ENCODE measurements around the gene GJB3. TPM values are rescaled to one million over a fixed set of nuclear protein-coding genes. Genes with fewer than 3 reads are reported as not detected.

Gene GJB3
- total RNA-seq, 1 experiment from 2014 or later: not detected

DNA sequence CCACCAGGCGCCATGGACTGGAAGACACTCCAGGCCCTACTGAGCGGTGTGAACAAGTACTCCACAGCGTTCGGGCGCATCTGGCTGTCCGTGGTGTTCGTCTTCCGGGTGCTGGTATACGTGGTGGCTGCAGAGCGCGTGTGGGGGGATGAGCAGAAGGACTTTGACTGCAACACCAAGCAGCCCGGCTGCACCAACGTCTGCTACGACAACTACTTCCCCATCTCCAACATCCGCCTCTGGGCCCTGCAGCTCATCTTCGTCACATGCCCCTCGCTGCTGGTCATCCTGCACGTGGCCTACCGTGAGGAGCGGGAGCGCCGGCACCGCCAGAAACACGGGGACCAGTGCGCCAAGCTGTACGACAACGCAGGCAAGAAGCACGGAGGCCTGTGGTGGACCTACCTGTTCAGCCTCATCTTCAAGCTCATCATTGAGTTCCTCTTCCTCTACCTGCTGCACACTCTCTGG, 3.8 kb downstream of the GJB3 start:
- no peak overlapping the region for H3K27ac ChIP-seq
- no peaks in the 10 kb centered on the region for H3K36me3 ChIP-seq
- 0 out of 2 replicates have a peak, but pooled peaks cover 5% of the 10 kb centered on the region for H3K4me1 ChIP-seq (replicated peaks)
- H3K4me3 ChIP-seq: no peak overlapping the region
- H3K27me3 ChIP-seq (replicated peaks): peaks cover 31% of the 10 kb centered on the region
- DNase-seq (ENCODE audit: low read depth in 1 of 2, low spot score in 2 of 2): no peak
- no peaks in the 10 kb centered on the region for H3K9me3 ChIP-seq (replicated peaks)

DNA sequence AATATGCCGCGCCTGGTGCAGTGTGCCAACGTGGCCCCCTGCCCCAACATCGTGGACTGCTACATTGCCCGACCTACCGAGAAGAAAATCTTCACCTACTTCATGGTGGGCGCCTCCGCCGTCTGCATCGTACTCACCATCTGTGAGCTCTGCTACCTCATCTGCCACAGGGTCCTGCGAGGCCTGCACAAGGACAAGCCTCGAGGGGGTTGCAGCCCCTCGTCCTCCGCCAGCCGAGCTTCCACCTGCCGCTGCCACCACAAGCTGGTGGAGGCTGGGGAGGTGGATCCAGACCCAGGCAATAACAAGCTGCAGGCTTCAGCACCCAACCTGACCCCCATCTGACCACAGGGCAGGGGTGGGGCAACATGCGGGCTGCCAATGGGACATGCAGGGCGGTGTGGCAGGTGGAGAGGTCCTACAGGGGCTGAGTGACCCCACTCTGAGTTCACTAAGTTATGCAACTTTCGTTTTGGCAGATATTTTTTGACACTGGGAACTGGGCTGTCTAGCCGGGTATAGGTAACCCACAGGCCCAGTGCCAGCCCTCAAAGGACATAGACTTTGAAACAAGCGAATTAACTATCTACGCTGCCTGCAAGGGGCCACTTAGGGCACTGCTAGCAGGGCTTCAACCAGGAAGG, 4.3 kb downstream of the GJB3 start:
- no peak for DNase-seq (ENCODE audit: low read depth in 1 of 2, low spot score in 2 of 2)
- H3K9me3 ChIP-seq (replicated peaks): no peaks in the 10 kb centered on the region

GRCh38 chr1:34785875-34786470, 5.0 kb downstream of the GJB3 start:
- 0 out of 2 replicates have a peak, but pooled peaks cover 5% of the 10 kb centered on the region for H3K4me1 ChIP-seq (replicated peaks)
- peaks cover 21% of the 10 kb centered on the region for H3K27me3 ChIP-seq (replicated peaks)
- no peaks in the 10 kb centered on the region for H3K36me3 ChIP-seq
- DNase-seq (ENCODE audit: low read depth in 1 of 2, low spot score in 2 of 2): no peak
- no peak overlapping the region for H3K4me3 ChIP-seq
- H3K27ac ChIP-seq: no peak overlapping the region
- H3K9me3 ChIP-seq (replicated peaks): no peaks in the 10 kb centered on the region

More for the DNA sequence above, 4.3 kb downstream of the GJB3 start:
- H3K4me3 ChIP-seq: no peak overlapping the region
- H3K36me3 ChIP-seq: no peaks in the 10 kb centered on the region
- no peak overlapping the region for H3K27ac ChIP-seq
- H3K27me3 ChIP-seq (replicated peaks): peaks cover 27% of the 10 kb centered on the region
- 0 out of 2 replicates have a peak, but pooled peaks cover 5% of the 10 kb centered on the region for H3K4me1 ChIP-seq (replicated peaks)

DNA sequence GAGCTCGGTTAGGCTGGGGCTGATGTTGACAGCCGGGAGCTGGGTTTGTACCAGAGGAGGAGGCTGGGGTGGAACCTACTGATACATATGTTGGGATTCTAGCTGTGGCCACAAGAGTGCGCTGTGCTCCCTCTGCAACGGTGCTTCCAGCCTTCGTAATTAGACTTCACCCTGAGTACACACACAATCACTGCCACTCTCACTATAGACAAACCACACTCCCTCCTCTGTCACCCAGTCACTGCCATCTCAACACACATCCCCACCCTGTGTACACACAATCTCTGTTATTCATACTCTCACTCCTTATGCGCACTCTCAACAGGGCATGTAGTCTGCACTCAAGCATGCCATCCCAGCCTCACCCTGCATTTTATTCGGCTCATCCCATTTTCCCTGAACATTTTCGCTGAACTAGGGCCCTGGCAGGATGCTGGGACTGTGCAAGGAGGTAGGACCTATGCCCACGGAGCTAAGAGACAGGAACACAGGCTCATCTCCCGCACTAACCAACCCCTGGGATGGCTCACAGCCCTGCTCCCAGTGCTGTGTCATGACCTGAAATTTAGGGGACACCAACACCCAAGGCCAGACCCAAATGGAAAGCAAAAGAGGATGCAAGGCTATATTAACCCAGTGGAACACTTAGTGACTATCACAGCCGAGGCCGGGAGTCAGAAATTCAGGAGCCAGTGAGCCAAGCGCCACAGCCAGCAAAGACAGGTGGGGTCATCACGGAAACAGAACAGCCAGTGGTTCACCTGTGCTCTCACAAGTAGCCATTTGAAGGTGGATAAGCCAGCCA, 5.7 kb downstream of the GJB3 start:
- Histone ChIP-seq H3K4me3 (no peak overlapping the region), H3K27me3 (replicated peaks) (peaks cover 17% of the 10 kb centered on the region), H3K9me3 (replicated peaks) (no peaks in the 10 kb centered on the region), H3K4me1 (replicated peaks) (no peaks in the 10 kb centered on the region), H3K36me3 (no peaks in the 10 kb centered on the region), H3K27ac (no peak overlapping the region)
- peak in 1 of 2 experiments; percentile 26 for DNase-seq (ENCODE audit: low read depth in 1 of 2, low spot score in 2 of 2)

GRCh38 chr1:34787461-34788420, 6.7 kb downstream of the GJB3 start:
- no peak for DNase-seq (ENCODE audit: low read depth in 1 of 2, low spot score in 2 of 2)
- Histone ChIP-seq H3K4me1 (replicated peaks) (no peaks in the 10 kb centered on the region), H3K27me3 (replicated peaks) (peaks cover 9% of the 10 kb centered on the region; the same call in 1 of the 2 replicates), H3K4me3 (no peak overlapping the region), H3K9me3 (replicated peaks) (no peaks in the 10 kb centered on the region), H3K27ac (no peak overlapping the region), H3K36me3 (no peaks in the 10 kb centered on the region)

- no peak for DNase-seq (ENCODE audit: low read depth in 1 of 2, low spot score in 2 of 2)
- peaks cover 11% of the 10 kb centered on the region for H3K27me3 ChIP-seq (replicated peaks)
- H3K4me1 ChIP-seq (replicated peaks): no peaks in the 10 kb centered on the region
- no peak overlapping the region for H3K27ac ChIP-seq
- H3K36me3 ChIP-seq: no peaks in the 10 kb centered on the region
- H3K9me3 ChIP-seq (replicated peaks): no peaks in the 10 kb centered on the region
- no peak overlapping the region for H3K4me3 ChIP-seq
Observed at GRCh38 chr1:34790985-34791384, 10.0 kb downstream of the GJB3 start.

- H3K9me3 ChIP-seq (replicated peaks): no peaks in the 10 kb centered on the region
- H3K36me3 ChIP-seq: no peaks in the 10 kb centered on the region
- no peaks in the 10 kb centered on the region for H3K4me1 ChIP-seq (replicated peaks)
- no peak overlapping the region for H3K27ac ChIP-seq
- H3K27me3 ChIP-seq (replicated peaks): peaks cover 9% of the 10 kb centered on the region
- H3K4me3 ChIP-seq: no peak overlapping the region
- no peak for DNase-seq (ENCODE audit: low read depth in 1 of 2, low spot score in 2 of 2)
Observed at GRCh38 chr1:34792424-34792823, 11.4 kb downstream of the GJB3 start.

GRCh38 chr1:34792868-34793727, 12.1 kb downstream of the GJB3 start, which contains the start of gene GJA4:
TSS of gene GJA4 (plus strand) at chr1:34792999. CDS start at chr1:34794214, 1,215 bp downstream.
- no peak for DNase-seq (ENCODE audit: low read depth in 1 of 2, low spot score in 2 of 2)
- Histone ChIP-seq H3K4me3 (no peak within 1 kb of the TSS), H3K36me3 (no peaks in the 10 kb centered on the region), H3K9me3 (replicated peaks) (no peaks in the 10 kb centered on the region), H3K4me1 (replicated peaks) (no peaks in the 10 kb centered on the region), H3K27ac (no peak within 1 kb of the TSS), H3K27me3 (replicated peaks) (peaks cover 9% of the 10 kb centered on the region)

DNA sequence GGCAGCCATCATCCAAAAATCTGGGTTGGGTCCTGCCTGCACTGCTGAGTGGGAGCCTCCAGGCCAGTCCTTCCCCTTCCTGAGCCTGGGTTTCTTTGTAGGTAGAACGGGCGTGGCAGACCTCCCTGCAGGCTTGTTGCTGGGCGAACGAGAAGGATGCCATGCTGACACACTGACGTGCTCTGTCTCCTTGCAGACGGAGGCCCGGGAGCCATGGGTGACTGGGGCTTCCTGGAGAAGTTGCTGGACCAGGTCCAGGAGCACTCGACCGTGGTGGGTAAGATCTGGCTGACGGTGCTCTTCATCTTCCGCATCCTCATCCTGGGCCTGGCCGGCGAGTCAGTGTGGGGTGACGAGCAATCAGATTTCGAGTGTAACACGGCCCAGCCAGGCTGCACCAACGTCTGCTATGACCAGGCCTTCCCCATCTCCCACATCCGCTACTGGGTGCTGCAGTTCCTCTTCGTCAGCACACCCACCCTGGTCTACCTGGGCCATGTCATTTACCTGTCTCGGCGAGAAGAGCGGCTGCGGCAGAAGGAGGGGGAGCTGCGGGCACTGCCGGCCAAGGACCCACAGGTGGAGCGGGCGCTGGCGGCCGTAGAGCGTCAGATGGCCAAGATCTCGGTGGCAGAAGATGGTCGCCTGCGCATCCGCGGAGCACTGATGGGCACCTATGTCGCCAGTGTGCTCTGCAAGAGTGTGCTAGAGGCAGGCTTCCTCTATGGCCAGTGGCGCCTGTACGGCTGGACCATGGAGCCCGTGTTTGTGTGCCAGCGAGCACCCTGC, 13.2 kb downstream of the GJB3 start:
- Histone ChIP-seq H3K27me3 (replicated peaks) (peaks cover 9% of the 10 kb centered on the region), H3K36me3 (no peaks in the 10 kb centered on the region), H3K4me1 (replicated peaks) (no peaks in the 10 kb centered on the region), H3K4me3 (no peak overlapping the region), H3K27ac (no peak overlapping the region), H3K9me3 (replicated peaks) (no peaks in the 10 kb centered on the region)
- DNase-seq (ENCODE audit: low read depth in 1 of 2, low spot score in 2 of 2): no peak

DNA sequence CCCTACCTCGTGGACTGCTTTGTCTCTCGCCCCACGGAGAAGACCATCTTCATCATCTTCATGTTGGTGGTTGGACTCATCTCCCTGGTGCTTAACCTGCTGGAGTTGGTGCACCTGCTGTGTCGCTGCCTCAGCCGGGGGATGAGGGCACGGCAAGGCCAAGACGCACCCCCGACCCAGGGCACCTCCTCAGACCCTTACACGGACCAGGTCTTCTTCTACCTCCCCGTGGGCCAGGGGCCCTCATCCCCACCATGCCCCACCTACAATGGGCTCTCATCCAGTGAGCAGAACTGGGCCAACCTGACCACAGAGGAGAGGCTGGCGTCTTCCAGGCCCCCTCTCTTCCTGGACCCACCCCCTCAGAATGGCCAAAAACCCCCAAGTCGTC, 13.8 kb downstream of the GJB3 start:
- Histone ChIP-seq H3K27ac (no peak overlapping the region), H3K36me3 (no peaks in the 10 kb centered on the region), H3K4me1 (replicated peaks) (no peaks in the 10 kb centered on the region), H3K27me3 (replicated peaks) (peaks cover 9% of the 10 kb centered on the region), H3K4me3 (no peak overlapping the region), H3K9me3 (replicated peaks) (no peaks in the 10 kb centered on the region)
- DNase-seq (ENCODE audit: low read depth in 1 of 2, low spot score in 2 of 2): no peak

- Histone ChIP-seq H3K27me3 (replicated peaks) (peaks cover 9% of the 10 kb centered on the region; the same call in 1 of the 2 replicates), H3K27ac (no peak overlapping the region), H3K4me3 (no peak overlapping the region)
Observed at GRCh38 chr1:34795916-34796315, 14.9 kb downstream of the GJB3 start.

GRCh38 chr1:34796990-34797389, 16.0 kb downstream of the GJB3 start:
- Histone ChIP-seq H3K27me3 (replicated peaks) (peaks cover 6% of the 10 kb centered on the region; the same call in 1 of the 2 replicates), H3K4me1 (replicated peaks) (no peaks in the 10 kb centered on the region), H3K27ac (no peak overlapping the region), H3K36me3 (no peaks in the 10 kb centered on the region), H3K4me3 (no peak overlapping the region), H3K9me3 (replicated peaks) (no peaks in the 10 kb centered on the region)
- no peak for DNase-seq (ENCODE audit: low read depth in 1 of 2, low spot score in 2 of 2)

More at GRCh38 chr1:34795916-34796315, 14.9 kb downstream of the GJB3 start:
- no peaks in the 10 kb centered on the region for H3K4me1 ChIP-seq (replicated peaks)
- no peak for DNase-seq (ENCODE audit: low read depth in 1 of 2, low spot score in 2 of 2)
- no peaks in the 10 kb centered on the region for H3K36me3 ChIP-seq
- H3K9me3 ChIP-seq (replicated peaks): no peaks in the 10 kb centered on the region

Measured in SJSA1 (cell line).